IMR-90 (cell line): ENCODE data around the gene JPH4. TPM values are rescaled to one million over a fixed set of nuclear protein-coding genes. Genes with fewer than 3 reads are reported as not detected.

Source experiments
- ATAC-seq: fragments of 200-7000 bp; cut with Tn5 transposase; 2 replicates; pipeline ENCODE4 v1.9.1; 2020; ENCODE audit warnings: low read depth, mild to moderate bottlenecking, moderate library complexity
- BruUV-seq: library from RNA; stranded (reverse); fragments of 400-500 nt; replicated peaks from 2 replicates; lab custom pipeline; 2021; lab: Mats Ljungman, UMichigan
- CTCF ChIA-PET: fragments of 300-600 bp; formaldehyde crosslinking; extraction: SDS; loops from one replicate; lab custom pipeline; 2021; ENCODE audit warnings: antibody characterized with exemption; lab: Yijun Ruan, JAX
- POLR2A ChIA-PET: fragments of 300-600 bp; sonication (Branson Sonifier 250); formaldehyde crosslinking; loops from one replicate; lab custom pipeline; 2022; ENCODE audit warnings: antibody characterized with exemption; ENCODE audit not compliant: unreplicated experiment; lab: Charles Lee
- DNase-seq: peaks from one replicate; pipeline ENCODE4 v3.0.0; 2013
- H2AFZ ChIP-seq: replicated peaks from 2 replicates; pipeline ENCODE3; 2013; ENCODE audit warnings: low read length, mild to moderate bottlenecking; ENCODE audit not compliant: poor library complexity
- H2AK5ac ChIP-seq: 2 replicates; pipeline ENCODE4 v1.6.1; 2013; ENCODE audit warnings: low read depth, low read length, inconsistent platforms
- H2AK9ac ChIP-seq: replicated peaks from 2 replicates; pipeline ENCODE3; 2013; ENCODE audit warnings: mild to moderate bottlenecking, low read depth, low read length, moderate library complexity; ENCODE audit not compliant: poor library complexity
- H2BK120ac ChIP-seq: 2 replicates; pipeline ENCODE4 v1.6.1; 2013; ENCODE audit warnings: low read depth, low read length, inconsistent platforms
- H2BK15ac ChIP-seq: 3 replicates; pipeline ENCODE4 v1.6.1; 2013; ENCODE audit warnings: low read depth, low read length, inconsistent platforms
- H2BK20ac ChIP-seq: 2 replicates; pipeline ENCODE4 v1.6.1; 2013; ENCODE audit warnings: low read depth, mild to moderate bottlenecking, inconsistent platforms, low read length, moderate library complexity
- H2BK5ac ChIP-seq: 2 replicates; pipeline ENCODE4 v1.6.1; 2013; ENCODE audit warnings: mild to moderate bottlenecking, low read depth, low read length, inconsistent platforms; ENCODE audit not compliant: poor library complexity, severe bottlenecking
- H3K14ac ChIP-seq: replicated peaks from 2 replicates; pipeline ENCODE4 v1.6.1; 2013; ENCODE audit warnings: low read depth, low read length, inconsistent platforms
- H3K18ac ChIP-seq: 2 replicates; pipeline ENCODE4 v1.6.1; 2013; ENCODE audit warnings: low read depth, low read length, control low read depth
- H3K23ac ChIP-seq: 2 replicates; pipeline ENCODE4 v1.6.1; 2013; ENCODE audit warnings: low read depth, low read length, inconsistent platforms
- H3K27ac ChIP-seq: 2 replicates; pipeline ENCODE4 v1.5.1; 2013; ENCODE audit warnings: mild to moderate bottlenecking, control low read depth, low read length; ENCODE audit not compliant: insufficient read depth
- H3K27me3 ChIP-seq: 2 replicates; pipeline ENCODE4 v1.6.1; 2013; ENCODE audit warnings: low read length; ENCODE audit not compliant: control insufficient read depth, insufficient read depth
- H3K36me3 ChIP-seq: 2 replicates; pipeline ENCODE4 v1.6.1; 2013; ENCODE audit warnings: low read length, mixed read lengths; ENCODE audit not compliant: control insufficient read depth, insufficient read depth
- H3K4ac ChIP-seq: 2 replicates; pipeline ENCODE4 v1.6.1; 2013; ENCODE audit warnings: low read depth, low read length, inconsistent platforms
- H3K4me1 ChIP-seq: 2 replicates; pipeline ENCODE4 v1.6.1; 2013; ENCODE audit warnings: low read length, mixed read lengths; ENCODE audit not compliant: control insufficient read depth, insufficient read depth
- H3K4me2 ChIP-seq: 2 replicates; pipeline ENCODE4 v1.6.1; 2013; ENCODE audit warnings: low read depth, mild to moderate bottlenecking, control low read depth, low read length, moderate library complexity
- H3K4me3 ChIP-seq: 2 replicates; pipeline ENCODE4 v1.5.1; 2013; ENCODE audit warnings: low read depth, mild to moderate bottlenecking, control low read depth, low read length, moderate library complexity; ENCODE audit not compliant: insufficient read depth
- H3K56ac ChIP-seq: 2 replicates; pipeline ENCODE4 v1.6.1; 2013; ENCODE audit warnings: low read length, inconsistent platforms; ENCODE audit not compliant: insufficient read depth; ENCODE audit errors: extremely low read depth
- H3K79me1 ChIP-seq, 2 experiments: 2 replicates each; pipeline ENCODE4 v1.6.1; 2013; ENCODE audit warnings: low read length in 2 of 2, inconsistent platforms in 1 of 2, low read depth in 1 of 2
- H3K9ac ChIP-seq: 2 replicates; pipeline ENCODE4 v1.6.1; 2013; ENCODE audit warnings: low read depth, low read length, control low read depth
- H3K9me1 ChIP-seq: 2 replicates; pipeline ENCODE4 v1.6.1; 2013; ENCODE audit warnings: low read length, inconsistent platforms; ENCODE audit not compliant: insufficient read depth
- H3K9me3 ChIP-seq: 2 replicates; pipeline ENCODE4 v1.6.1; 2013; ENCODE audit warnings: low read length; ENCODE audit not compliant: control insufficient read depth, insufficient read depth
- H4K20me1 ChIP-seq: 2 replicates; pipeline ENCODE4 v1.6.1; 2013; ENCODE audit warnings: low read length, inconsistent platforms; ENCODE audit not compliant: insufficient read depth
- H4K5ac ChIP-seq: 2 replicates; pipeline ENCODE4 v1.6.1; 2013; ENCODE audit warnings: mild to moderate bottlenecking, low read depth, low read length, control low read depth
- H4K8ac ChIP-seq, 2 experiments: 2 replicates each; pipeline ENCODE4 v1.6.1; 2013; ENCODE audit warnings: low read depth in 2 of 2, low read length in 2 of 2, control low read depth in 1 of 2, inconsistent platforms in 1 of 2
- H4K91ac ChIP-seq: 2 replicates; pipeline ENCODE4 v1.6.1; 2013; ENCODE audit warnings: low read depth, low read length, inconsistent platforms; ENCODE audit not compliant: insufficient read depth
- FOS ChIP-seq: fragments of 150-350 bp; IDR thresholded peaks from 2 replicates; pipeline ENCODE4 v1.6.1; 2016; ENCODE audit warnings: low read depth, low read length
- WGBS, 2 experiments: methylation state at CpG; one replicate each; pipeline versions ENCODE4 v1.1.5 to v1.1.7; 2013; ENCODE audit warnings: missing lambda C conversion rate in 2 of 2; ENCODE audit not compliant: insufficient read length in 1 of 2; ENCODE audit errors: extremely low coverage in 2 of 2; 5-methylcytosine and 5-hydroxymethylcytosine counted together
- dilution Hi-C: fragments of 300-500 bp; cut with HindIII; formaldehyde crosslinking; loops from one replicate; pipeline ENCODE4 v1.14.3; 2018; ENCODE audit warnings: low sequenced_read_pairs; ENCODE audit not compliant: unreplicated experiment
- in situ Hi-C: fragments of 300-500 bp; cut with MboI; formaldehyde crosslinking; loops from 3 replicates; pipeline ENCODE4 v1.14.3; 2019; ENCODE audit warnings: low sequenced_read_pairs, inconsistent platforms, mixed read lengths
- intact Hi-C: fragments of 100-400 bp; cut with micrococcal nuclease; formaldehyde crosslinking; loops from 2 replicates; pipeline ENCODE4 v1.10.0; 2022
- polyA plus RNA-seq, 3 experiments: library from polyadenylated mRNA; depleted of rRNA; stranded (reverse); fragments of >200 nt; gene quantifications; 2 replicates each; pipeline ENCODE4 v1.2.3, GENCODE V29; 2012; ENCODE audit warnings: low replicate concordance in 1 of 3
- total RNA-seq: library from RNA; depleted of rRNA; stranded (reverse); fragments of >200 nt; gene quantifications from 2 replicates; pipeline ENCODE4 v1.2.3, GENCODE V29; 2012
- TF ChIP-seq, protein P1 (sequence below): conservative IDR thresholded peaks from 2 replicates; pipeline ENCODE4 v1.5.1; 2012; ENCODE audit warnings: mild to moderate bottlenecking, low read depth, low read length, improper control_type of control experiment

JPH4 gene
- total and polyA plus RNA-seq, 2 of the 4 experiments (the other 2 are of a cell fraction) = not detected

DNA sequence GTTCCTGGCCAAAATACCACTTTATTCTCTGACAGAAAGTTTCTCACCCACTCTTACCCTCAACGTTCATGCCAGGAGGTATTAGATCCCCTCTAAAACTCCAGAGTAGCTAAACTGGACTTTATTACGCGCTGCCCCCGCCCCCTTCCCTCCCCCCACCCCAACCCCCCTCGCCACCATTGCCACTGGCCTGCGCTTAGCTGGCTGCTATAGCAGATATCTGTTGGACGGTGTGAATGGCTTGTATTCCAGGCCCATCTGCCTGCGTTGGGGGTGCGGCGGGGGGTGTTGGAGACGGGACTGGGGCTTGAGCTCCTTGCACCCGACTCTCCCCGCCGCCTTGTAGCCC lies 23.1 kb downstream of the JPH4 start:
- CTCF ChIA-PET = no interaction called here
- Histone ChIP-seq H2BK5ac (no peak overlapping the region), H3K4me1 (peaks cover 7% of the 10 kb centered on the region), H3K4ac (no peak overlapping the region), H3K27me3 (no peaks in the 10 kb centered on the region; the same call in 1 of the 2 replicates), H3K4me3 (peak overlapping the region; percentile 77), H2AK5ac (no peak overlapping the region), H3K36me3 (peaks cover 7% of the 10 kb centered on the region; the same call in 1 of the 2 replicates), H3K56ac (no peak overlapping the region), H3K9me3 (no peaks in the 10 kb centered on the region), H3K14ac (no peak overlapping the region), H3K23ac (no peak overlapping the region), H2AK9ac (peak overlapping the region; percentile 94), H4K20me1 (no peaks in the 10 kb centered on the region), H4K8ac (peak overlapping the region; percentile 42 to 98; a peak in 3 of 4 replicates), H2BK15ac (no peak overlapping the region), H2BK120ac (no peak overlapping the region), H3K79me1 (peaks cover 15 to 18% of the 10 kb centered on the region in 2 experiments), H3K9me1 (peaks cover 10% of the 10 kb centered on the region), H3K9ac (no peak overlapping the region), H4K5ac (no peak overlapping the region), H2AFZ (peak overlapping the region; percentile 100), H3K4me2 (peak overlapping the region; percentile 84), H4K91ac (no peak overlapping the region), H2BK20ac (no peak overlapping the region), H3K18ac (no peak overlapping the region), H3K27ac (no peak overlapping the region)
- dilution Hi-C loops = no loop called here
- DNase-seq (no peak), ATAC-seq (peak; percentile 4)
- 0% methylated on average over 4 of the region's 14 CpGs; no CpG with 5 or more reads in 1 of the 2 experiments for WGBS, 2 experiments
- TF ChIP-seq FOS = no peak
- TF ChIP-seq, protein P1, sequence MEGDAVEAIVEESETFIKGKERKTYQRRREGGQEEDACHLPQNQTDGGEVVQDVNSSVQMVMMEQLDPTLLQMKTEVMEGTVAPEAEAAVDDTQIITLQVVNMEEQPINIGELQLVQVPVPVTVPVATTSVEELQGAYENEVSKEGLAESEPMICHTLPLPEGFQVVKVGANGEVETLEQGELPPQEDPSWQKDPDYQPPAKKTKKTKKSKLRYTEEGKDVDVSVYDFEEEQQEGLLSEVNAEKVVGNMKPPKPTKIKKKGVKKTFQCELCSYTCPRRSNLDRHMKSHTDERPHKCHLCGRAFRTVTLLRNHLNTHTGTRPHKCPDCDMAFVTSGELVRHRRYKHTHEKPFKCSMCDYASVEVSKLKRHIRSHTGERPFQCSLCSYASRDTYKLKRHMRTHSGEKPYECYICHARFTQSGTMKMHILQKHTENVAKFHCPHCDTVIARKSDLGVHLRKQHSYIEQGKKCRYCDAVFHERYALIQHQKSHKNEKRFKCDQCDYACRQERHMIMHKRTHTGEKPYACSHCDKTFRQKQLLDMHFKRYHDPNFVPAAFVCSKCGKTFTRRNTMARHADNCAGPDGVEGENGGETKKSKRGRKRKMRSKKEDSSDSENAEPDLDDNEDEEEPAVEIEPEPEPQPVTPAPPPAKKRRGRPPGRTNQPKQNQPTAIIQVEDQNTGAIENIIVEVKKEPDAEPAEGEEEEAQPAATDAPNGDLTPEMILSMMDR = no peak
- POLR2A ChIA-PET = interaction anchor here (0.5 to 0.7 kb wide), 3 partner anchors 10 to 675 kb away, joined by 3 to 6 read pairs (median 5); no protein-coding TSS in a partner anchor
- intact Hi-C loops = no loop called here
- in situ Hi-C loops = loop anchor here (5.0 to 10.0 kb wide), 2 partner anchors 78 to 231 kb away; partner anchors contain the start of gene PABPN1
- BruUV-seq = no TSS peak
